Anterior cingulate cortex (tissue), 58 donors: ENCODE results near the gene RIPOR2.
"Not testable (repeated sequence)": the region's sequence is repeated elsewhere in the genome, so short reads cannot be mapped to it uniquely, and the experiment has no call there.

Experiments
- DNase-seq, 58 donors: peaks; one replicate each; lab custom pipeline; 2025; lab: John Stamatoyannopoulos, UW

Gene RIPOR2

GRCh38 chr6:24927985-24928745 lies 7.6 kb downstream of the RIPOR2 start:
- no peak for DNase-seq

GRCh38 chr6:24927277-24927955 lies 8.3 kb downstream of the RIPOR2 start:
- DNase-seq = no peak

GRCh38 chr6:24926647-24927046 lies 9.1 kb downstream of the RIPOR2 start:
- DNase-seq = not testable (repeated sequence)

- no peak for DNase-seq
These were observed 9.6 kb downstream of the RIPOR2 start for GRCh38 chr6:24926192-24926591.

GRCh38 chr6:24925661-24926060 lies 10.1 kb downstream of the RIPOR2 start:
- DNase-seq = no peak

- no peak for DNase-seq
These were observed 11.0 kb downstream of the RIPOR2 start for GRCh38 chr6:24924580-24925356.

GRCh38 chr6:24923885-24924401 lies 11.8 kb downstream of the RIPOR2 start:
- peak in 1 of 58 donors; percentile 18 for DNase-seq

GRCh38 chr6:24922814-24923213 lies 12.9 kb downstream of the RIPOR2 start:
- no peak for DNase-seq

GRCh38 chr6:24922170-24922569 lies 13.6 kb downstream of the RIPOR2 start:
- DNase-seq = no peak

GRCh38 chr6:24920136-24920535 lies 15.6 kb downstream of the RIPOR2 start:
- DNase-seq = no peak

- DNase-seq = no peak
These were observed 16.5 kb downstream of the RIPOR2 start for GRCh38 chr6:24919056-24919892.

GRCh38 chr6:24918641-24919055 lies 17.1 kb downstream of the RIPOR2 start:
- no peak for DNase-seq

- DNase-seq = no peak
These were observed 19.3 kb downstream of the RIPOR2 start for GRCh38 chr6:24916496-24916895.

GRCh38 chr6:24915641-24916040 lies 20.1 kb downstream of the RIPOR2 start:
- DNase-seq = peak in 1 of 58 donors; percentile 16

GRCh38 chr6:24914082-24914481 lies 21.7 kb downstream of the RIPOR2 start:
- not testable (repeated sequence) for DNase-seq

GRCh38 chr6:24911796-24912382 lies 23.9 kb downstream of the RIPOR2 start:
- no peak for DNase-seq

GRCh38 chr6:24910961-24911725 lies 24.6 kb downstream of the RIPOR2 start:
- peak in 52 of 58 donors; percentile 25 to 83 (median 54) for DNase-seq

- DNase-seq = peak in 36 of 58 donors; percentile 6 to 73 (median 41)
These were observed 25.3 kb downstream of the RIPOR2 start for GRCh38 chr6:24910331-24910960.
